HG02973 (cell line): ENCODE results near the gene CDK3.
"Not testable (repeated sequence)": the region's sequence is repeated elsewhere in the genome, so short reads cannot be mapped to it uniquely, and the experiment has no call there.

Source experiments
- ATAC-seq: cut with Tn5 transposase; IDR thresholded peaks from one replicate; pipeline ENCODE4 v1.9.1; 2021; ENCODE audit warnings: moderate library complexity; ENCODE audit not compliant: unreplicated experiment

Gene CDK3

DNA sequence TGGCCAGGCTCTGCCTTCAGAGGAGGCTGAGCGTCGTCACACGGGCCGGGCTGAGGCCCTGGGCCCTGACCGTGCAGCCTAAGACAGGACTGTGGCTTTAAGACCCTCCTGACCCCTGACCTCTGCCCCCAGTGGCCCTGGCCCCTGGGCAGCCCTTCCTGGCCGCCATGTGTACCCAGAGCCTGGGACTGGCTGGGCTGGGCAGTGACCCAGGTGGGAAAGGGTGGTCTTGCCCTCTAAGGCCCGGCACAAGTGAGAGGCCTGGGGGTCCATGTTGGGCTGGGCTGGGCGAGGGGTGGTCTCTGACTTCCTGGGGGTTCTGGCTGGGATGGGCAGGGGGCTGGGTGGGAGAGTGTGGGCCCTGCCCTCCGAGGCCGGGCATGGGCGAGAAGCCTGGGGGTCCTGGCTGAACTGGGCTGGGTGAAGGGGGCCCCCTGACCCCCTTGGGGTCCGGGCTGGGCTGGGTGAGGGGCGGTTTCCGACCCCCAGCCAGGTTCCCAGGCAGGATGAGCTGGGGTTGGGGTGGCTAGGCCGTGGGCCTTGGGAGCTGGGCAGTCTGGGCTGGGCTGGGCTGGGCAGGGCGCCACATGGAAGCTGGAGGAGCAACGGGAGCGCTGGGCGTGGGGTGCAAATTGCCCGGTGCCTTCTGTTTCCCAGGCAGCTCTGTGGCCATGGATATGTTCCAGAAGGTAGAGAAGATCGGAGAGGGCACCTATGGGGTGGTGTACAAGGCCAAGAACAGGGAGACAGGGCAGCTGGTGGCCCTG, at the start of gene CDK3:
CDK3 (plus strand) TSS at position 101 of the 767 bp plus-strand sequence; CDS start at position 672, 571 bp downstream.
- no peak for ATAC-seq

DNA sequence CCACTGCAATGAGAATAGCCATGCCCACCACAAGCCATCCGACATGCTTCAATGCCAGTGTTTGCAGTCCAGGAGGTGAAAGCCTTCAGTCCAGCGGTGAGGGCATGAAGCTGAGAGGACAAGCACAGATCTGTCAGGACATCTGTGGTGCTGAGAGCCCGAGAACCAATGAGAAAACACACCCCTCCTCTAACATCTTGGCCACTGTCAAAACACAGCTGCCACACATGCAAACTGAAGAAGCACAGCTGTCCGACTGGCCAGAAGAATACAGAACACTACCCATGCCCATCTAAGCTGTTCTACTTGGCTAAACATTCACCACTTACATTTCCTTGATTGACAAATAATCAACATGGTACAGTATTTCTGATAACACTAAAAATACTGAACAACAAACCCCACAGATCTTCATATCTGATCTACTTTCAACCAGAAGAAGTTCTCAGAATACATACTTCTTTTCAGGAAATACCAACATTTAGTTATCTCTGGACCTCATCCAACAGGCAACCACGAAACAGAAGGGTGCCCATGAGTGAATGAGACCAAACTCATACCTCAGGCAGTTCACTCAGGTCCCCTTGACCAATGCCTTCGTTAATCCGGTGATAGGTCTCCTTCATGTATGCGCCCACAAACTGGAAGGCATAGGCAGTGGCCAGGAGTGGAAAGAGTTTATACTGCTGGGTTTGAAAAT, 49.6 kb upstream of the CDK3 start:
- ATAC-seq = no peak

DNA sequence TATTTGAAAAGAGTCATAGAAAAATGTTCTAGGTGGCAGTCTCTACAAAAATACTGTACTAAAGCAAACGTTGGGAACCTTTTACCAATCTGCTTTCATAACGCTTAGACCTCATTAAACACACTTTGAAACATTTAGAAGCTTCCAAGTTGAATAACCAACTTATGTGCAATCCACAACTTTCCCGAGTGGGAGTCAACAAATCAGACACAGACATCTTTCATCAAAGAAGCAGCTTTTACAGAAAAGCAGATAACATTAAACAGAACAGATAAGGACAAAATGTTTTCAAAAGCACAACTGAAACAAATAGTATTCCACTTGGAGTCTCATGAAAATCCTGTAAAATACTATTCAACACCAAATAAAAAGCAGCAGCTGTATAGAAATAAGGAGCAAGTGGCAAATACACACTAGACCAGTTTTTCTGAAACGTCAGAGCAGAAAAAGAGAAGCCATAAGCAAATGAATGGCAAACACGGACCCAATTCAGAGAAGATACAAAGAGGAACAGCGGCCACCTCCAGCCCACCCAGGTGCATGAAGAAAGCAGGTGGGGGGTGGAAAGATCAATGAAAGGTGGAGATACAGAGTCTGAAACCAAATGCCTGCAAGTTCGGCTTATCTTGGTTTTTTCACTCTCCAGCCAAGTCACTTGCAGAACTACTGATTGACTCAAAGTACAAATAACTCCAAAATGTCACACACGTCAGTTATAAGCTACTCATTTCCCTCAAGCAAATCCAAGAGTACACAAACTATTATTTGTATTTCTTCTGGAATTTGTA, 41.4 kb upstream of the CDK3 start:
- no peak for ATAC-seq

DNA sequence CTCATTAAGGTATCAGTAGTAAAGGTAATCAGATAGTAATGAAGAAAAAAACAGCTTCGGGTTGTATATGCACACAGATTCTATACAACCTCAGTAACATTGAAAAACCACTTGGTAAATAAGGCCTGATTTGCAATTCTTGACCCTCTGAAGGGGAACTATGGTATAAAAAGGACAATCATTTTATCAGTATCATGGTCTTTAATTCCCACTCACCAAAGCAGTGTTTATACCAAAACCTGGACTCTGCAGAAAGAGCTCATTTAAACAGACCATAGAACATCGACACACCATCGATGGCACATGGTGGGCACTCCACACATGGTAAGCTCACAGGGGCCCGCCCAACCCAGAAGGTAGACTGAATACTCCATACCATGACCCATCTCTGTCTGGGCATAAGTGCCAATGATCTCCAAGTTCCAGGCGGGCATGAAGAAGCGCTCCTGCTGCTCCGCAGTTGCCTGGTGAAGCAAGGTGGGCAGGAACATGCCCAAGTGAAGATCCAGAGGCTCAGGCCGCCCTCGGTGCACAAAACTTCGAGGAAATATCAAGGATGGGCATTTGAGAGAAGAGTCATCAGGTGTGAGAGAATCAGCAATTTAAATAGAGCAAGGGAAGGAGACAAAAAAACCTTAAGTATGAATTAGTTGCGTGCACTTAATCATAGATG, 40.7 kb upstream of the CDK3 start:
- ATAC-seq = no peak

DNA sequence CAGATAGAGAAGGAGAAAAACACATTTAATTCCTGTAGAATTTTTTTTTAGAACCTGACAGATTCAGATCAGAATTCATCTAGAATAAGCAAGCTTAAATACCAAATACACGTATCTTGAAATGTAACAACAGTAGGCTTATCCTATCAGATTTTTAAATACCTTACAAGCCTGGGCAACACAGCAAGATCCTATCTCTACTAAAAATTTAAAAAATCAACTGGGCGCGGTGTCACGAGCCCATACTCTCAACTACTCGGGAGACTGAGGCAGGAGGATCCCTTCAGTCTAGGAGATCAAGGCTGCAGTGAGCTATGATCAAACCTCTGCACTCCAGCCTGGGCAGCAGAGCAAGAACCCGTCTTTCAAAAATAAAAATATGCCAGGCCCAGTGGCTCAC, 35.2 kb upstream of the CDK3 start:
- no peak for ATAC-seq

DNA sequence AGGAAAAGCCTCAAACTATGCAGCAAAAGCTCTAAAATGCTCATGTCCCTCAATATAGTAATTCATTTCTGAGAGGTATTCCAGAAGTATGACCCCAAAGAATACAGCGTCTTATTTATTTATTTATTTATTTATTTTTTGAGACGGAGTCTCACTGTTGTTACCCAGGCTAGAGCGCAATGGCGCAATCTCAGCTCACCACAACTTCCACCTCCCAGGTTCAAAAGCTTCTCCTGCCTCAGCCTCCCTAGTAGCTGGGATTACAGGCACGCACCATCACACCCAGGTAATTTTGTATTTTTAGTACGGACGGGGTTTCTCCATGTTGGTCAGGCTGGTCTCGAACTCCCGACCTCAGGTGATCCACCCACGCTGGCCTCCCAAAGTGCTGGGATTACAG, 31.6 kb upstream of the CDK3 start:
- not testable (repeated sequence) for ATAC-seq

DNA sequence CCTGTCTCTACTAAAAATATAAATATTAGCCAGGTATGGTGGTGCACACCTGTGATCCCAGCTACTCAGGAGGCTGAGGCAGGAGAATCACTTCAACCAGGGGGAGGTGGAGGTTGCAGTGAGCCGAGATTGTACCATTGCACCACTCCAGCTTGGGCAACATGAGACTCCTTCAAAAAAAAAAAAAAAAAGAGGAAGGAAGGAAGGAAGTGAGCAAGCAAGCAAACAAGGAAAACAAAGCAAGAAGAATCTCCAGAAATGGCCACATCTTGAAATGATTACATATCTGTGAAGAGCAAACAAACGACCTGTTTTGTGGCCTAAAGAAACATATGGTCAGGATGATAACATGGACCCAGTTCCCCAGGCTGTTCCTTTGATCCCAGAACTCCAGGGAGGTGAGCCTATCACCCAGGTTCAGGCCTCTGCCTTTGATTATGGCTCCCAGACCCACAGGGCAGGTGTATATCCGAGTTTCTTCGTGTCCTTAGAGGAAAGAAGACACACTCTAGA, 30.6 kb upstream of the CDK3 start:
- ATAC-seq = no peak

DNA sequence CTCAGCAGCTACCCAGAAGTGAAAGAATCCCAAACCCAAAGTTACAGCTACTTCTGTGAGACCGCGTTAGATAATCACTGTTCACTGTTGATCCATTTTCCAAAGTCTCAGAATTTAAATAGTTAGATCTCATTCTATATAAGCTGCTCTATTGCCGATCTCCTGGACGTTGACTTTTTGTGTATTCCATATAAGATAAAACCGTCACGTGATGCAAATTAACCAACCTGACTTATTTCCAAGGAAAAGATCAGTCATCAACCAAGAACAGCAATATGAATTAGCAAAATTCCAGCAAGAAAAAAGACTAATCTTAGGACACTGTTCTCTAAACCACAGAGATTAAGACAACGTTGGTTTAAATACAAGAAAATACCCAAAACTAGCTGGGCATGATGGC, 30.0 kb upstream of the CDK3 start:
- no peak for ATAC-seq

DNA sequence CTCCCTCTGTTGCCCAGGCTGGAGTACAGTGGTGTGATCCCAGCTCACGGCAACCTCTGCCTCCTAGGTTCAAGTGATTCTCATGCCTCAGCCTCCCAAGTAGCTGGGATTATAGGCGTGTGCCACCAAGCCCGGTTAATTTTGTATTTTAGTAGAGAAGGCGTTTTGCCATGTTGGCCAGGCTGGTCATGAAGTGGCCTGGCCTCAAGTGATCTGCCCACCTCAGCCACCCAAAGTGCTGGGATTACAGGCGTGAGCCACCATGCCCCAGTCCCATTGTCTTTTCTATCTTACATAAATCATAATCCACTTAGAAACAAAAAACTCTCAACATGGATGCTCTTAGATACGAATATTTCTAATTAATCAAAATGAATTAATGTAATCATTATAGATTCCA, 25.5 kb upstream of the CDK3 start:
- not testable (repeated sequence) for ATAC-seq

DNA sequence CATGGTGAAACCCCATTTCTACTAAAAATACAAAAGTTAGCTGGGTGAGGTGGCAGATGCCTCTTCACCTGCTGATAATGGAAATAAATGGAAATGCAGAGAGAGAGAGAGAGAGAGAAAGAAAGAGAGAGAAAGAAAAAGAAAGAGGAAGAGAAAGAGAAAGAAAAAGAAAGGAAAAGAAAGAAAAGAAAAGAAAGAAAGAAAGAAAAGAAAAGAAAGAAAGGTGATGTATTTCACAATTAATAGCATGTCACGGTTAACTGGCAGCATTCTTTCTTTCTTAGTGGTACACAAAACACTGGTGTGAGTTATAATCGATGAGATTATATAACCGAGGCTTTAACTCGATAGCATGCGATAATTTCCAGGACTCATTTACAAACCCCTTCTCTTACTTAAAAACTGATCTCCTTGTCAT, 24.9 kb upstream of the CDK3 start:
- no peak for ATAC-seq

DNA sequence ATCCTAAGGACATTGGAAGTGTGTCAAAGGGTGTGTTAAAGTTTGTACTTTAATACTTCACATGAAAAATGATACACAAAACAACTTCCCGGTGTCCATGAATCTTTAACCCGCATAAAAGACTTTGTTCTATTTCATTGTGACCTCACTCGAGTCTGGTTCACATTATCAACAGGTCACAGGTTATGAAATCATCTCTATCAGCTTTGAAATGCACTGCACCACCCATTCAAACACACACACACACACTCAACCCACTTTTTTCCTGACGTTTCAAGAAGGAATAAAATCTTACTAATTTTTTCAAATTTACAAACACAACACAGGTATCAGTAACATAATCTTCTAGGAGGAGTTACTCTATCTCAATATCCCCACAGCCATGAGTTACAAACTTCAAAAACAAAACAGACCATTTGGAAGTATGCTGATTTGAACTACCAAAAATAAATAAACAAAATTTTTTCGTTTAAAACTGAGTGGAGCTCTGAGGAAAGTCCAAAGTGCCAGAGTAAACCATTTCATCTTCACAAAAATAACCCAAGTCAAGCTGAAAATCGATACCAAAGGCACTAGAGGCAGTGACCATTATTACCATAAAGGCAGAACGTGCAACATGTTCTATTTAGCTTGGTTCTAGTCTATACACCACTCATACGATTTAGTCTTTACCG, 24.3 kb upstream of the CDK3 start:
- ATAC-seq = no peak

DNA sequence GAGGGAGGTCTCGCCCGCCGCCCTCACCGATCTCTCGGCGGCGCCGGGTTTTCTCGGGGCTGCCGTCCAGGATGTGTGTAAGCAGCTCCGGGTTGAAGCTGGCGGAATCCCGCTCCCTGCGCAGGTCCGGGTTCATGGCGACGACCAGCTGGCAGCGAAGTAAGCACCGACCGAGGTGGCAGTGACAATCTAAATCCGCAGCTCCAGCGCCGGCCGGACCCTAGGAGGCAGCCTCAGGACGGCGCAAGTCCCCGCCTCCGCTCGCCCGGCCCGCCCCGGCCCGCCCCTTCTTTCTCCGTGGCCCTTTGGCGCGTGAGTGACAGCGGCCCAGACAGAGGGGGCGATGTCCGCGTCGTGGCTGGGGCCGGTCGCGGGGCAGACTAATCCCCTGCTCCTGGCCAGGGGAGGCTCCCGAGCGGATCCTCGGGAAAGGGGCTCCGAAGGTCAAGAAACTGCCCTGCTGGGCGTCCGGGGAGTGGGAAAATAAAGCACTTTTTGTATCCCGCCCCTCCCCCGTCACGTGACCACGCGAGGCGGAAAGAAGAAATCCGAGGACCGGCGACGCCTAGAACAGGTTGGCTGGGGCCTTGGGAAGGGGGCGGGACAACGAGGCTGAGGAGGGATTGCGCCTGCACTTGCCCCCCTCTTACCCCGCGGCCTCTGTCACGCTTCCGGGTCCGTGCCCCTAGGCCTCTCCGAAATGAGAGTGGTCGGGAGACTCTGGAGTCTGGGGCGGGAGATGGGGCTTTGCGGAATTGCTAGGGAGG, 21.5 kb upstream of the CDK3 start, which contains the start of the genes ACOX1 and TEN1:
ACOX1 (minus strand) TSS at position 229 of the 767 bp plus-strand sequence; CDS start at position 136, 93 bp downstream.
TEN1 (plus strand) TSS at position 303 of the 767 bp plus-strand sequence. CDS start 6,953 bp downstream, outside the sequence.
- peak; percentile 86 for ATAC-seq

DNA sequence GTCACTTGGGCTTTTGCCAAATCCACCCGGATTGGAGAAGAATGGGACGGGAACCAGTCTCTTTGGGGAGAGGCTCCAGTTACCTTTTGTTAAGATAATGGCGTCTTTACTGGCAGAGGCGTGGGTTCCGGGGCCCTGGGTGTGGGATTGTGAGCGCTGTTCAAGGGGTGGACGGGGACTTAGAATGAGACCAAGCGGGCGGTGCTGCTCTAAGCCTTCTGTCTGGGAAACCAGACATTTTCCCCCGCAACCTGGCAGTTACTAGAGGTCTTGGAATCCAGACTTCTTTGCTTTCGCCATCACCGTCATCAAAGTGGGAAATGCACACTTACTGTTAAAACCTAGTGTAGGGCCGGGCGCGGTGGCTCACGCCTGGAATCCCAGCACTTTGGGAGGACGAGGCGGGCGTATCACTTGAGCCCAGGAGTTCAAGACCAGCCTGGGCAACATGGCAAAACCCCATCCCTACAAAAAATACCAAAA, 20.9 kb upstream of the CDK3 start:
- ATAC-seq = no peak

DNA sequence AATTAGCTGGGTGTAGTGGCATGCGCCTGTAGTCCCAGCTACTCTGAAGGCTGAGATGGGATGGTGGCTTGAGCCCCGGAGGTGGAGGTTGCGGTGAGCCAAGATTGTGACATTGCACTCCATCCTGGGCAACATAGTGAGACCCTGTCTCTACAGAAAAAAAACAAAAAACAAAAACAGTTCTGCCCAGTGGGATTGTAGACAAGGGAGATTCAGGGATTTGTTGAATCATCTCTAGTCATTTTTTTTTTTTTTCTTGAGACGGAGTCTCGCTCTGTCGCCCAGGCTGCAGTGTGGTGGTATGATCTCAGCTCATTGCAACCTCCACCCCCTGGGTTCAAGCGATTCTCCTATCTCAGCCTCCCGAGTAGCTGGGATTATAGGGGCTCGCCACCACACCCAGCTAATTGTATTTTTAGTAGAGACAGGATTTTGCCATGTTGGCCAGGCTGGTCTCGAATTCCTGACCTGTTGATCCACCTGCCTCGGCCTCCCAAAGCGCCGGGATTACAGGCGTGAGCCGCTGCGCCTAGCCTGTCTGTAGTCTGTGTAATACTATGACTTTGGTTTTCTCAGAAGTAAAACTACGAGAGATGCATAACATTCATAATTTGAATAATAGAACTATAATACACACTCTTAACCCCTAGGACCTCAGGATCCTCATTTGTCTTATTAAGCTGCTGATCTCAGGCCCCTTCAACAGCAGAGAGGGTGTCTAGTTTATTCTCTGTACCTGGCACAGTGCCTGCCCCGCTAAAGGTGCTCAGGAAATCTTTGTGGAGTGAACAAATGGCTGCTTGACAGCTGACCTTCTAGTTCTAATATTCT, 20.3 kb upstream of the CDK3 start:
- no peak for ATAC-seq

DNA sequence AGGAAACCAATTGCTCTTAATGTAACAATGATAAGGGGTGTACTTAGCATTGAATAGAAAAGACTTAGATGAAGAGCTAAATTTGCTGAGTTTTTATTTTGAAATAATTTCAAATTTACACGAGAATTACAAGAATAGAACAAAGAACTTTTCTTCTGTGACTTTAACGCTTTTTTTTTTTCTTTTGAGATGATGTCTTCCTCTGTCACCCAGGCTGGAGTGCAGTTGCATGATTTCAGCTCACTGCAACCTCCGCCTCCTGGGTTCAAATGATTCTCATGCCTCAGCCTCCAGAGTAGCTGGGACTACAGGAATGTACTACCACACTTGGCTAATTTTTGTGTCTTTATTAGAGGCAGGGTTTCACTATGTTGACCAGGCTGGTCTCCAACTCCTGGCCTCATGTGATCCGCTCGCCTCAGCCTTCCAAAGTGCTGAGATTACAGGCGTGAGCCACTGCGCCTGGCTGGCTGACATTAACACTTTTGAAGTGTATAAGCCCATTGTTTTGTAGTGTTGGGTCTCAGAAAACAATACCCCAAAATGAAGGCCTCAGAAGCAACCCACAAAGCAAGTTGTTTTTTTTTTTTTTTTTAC, 19.5 kb upstream of the CDK3 start:
- no peak for ATAC-seq

DNA sequence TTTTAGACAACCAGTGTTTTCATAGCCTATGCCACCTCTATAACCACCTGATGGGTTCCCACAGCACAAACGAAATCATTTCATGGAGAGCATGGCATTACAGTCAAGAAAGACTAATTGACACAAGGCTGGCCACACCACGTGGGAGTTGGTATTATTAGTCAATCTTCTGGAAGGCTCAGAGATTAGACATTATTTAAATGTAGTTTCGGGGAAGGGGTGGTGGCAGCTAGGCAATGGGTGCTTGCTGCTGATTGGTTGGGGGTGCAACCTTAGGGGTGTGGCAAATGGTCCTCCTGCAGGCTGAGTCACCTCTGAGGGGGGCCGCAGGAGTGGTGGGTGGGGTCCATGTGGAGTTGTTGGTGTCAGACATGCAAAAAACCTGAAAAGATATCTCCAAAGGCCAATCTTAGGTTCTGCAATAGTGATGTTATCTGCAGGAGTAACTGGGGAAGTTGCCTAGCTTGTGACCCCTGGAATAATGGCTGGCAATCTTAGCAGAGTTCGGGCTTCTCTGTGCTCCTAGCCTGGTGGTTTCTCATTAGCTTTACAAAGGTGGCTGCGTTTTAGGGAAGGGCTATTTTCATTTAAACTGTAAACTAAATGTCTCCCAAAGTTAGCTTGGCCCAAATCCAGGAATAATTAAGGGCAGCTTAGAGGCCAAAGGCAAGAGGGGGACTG, 17.0 kb upstream of the CDK3 start:
- no peak for ATAC-seq

DNA sequence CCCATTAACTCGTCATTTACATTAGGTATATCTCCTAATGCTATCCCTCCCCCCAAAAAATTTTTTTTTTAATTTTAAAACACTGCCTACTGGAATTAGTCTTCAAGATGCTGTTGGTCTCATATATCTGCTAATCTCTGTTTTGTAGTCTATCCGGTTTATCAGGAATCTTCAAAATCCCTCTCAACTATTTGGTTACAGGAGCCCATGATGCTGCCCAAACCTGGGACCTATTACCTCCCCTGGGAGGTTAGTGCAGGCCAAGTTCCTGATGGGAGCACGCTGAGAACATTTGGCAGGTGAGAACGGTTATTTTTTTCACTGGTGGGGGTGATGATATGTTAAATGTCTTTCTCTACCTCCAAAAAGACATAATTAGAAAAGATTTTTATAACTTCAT, 14.7 kb upstream of the CDK3 start:
- ATAC-seq = no peak
